WERI-Rb-1 (cell line): ENCODE measurements around the gene AP1B1.
"Not testable (repeated sequence)": the region's sequence is repeated elsewhere in the genome, so short reads cannot be mapped to it uniquely, and the experiment has no call there.

Experiments
- DNase-seq: peaks from one replicate; pipeline ENCODE4 v3.0.0-alpha.2; 2020
- H3K27ac ChIP-seq: fragments of 250-450 bp; sonication (Bioruptor Pico); 2 replicates; pipeline ENCODE4 v1.5.1; 2020; ENCODE audit warnings: mild to moderate bottlenecking, moderate library complexity
- H3K27me3 ChIP-seq: fragments of 250-450 bp; sonication (Bioruptor Pico); 2 replicates; pipeline ENCODE4 v1.5.1; 2021; ENCODE audit warnings: mild to moderate bottlenecking, low read depth, moderate library complexity; ENCODE audit not compliant: insufficient read depth, severe bottlenecking
- H3K36me3 ChIP-seq: fragments of 250-450 bp; sonication (Bioruptor Pico); 2 replicates; pipeline ENCODE4 v1.5.1; 2020; ENCODE audit warnings: mild to moderate bottlenecking, moderate library complexity
- H3K4me3 ChIP-seq: 2 replicates; pipeline ENCODE4 v1.5.1; 2011; ENCODE audit warnings: low read depth, mild to moderate bottlenecking, control low read depth, low read length
- H3K9me3 ChIP-seq: fragments of 250-450 bp; sonication (Bioruptor Pico); 2 replicates; pipeline ENCODE4 v1.5.1; 2021; ENCODE audit warnings: mild to moderate bottlenecking, moderate library complexity; ENCODE audit not compliant: severe bottlenecking
- TF ChIP-seq, protein P1 (sequence below): IDR thresholded peaks from 2 replicates; pipeline ENCODE4 v1.5.1; 2011; ENCODE audit warnings: low read depth, mild to moderate bottlenecking, control low read depth, inconsistent platforms, low read length

Gene AP1B1

DNA sequence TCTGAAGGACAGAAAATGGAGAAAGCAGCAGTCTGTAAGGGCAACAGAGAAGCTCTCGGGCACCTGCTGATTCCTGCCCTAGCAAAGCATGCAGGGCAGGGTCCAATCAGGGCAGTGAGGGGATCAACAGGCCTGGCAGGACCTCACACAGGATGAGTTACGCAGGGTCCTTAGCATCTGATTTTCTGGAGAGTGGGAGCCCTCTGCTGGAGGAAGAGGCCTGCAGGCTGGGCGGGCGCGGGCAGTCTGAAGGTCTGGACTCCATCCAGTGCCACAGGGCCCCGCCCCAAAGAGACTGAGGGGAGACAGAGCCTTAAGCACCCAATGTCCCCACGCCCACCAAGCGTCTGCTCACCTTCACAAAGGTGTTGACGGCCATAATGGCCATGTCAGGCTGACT, 28.9 kb downstream of the AP1B1 start:
- H3K27ac ChIP-seq, result no peak overlapping the region
- no peaks in the 10 kb centered on the region for H3K27me3 ChIP-seq
- TF ChIP-seq, protein P1, sequence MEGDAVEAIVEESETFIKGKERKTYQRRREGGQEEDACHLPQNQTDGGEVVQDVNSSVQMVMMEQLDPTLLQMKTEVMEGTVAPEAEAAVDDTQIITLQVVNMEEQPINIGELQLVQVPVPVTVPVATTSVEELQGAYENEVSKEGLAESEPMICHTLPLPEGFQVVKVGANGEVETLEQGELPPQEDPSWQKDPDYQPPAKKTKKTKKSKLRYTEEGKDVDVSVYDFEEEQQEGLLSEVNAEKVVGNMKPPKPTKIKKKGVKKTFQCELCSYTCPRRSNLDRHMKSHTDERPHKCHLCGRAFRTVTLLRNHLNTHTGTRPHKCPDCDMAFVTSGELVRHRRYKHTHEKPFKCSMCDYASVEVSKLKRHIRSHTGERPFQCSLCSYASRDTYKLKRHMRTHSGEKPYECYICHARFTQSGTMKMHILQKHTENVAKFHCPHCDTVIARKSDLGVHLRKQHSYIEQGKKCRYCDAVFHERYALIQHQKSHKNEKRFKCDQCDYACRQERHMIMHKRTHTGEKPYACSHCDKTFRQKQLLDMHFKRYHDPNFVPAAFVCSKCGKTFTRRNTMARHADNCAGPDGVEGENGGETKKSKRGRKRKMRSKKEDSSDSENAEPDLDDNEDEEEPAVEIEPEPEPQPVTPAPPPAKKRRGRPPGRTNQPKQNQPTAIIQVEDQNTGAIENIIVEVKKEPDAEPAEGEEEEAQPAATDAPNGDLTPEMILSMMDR, result peak; percentile 94
- H3K9me3 ChIP-seq, result no peaks in the 10 kb centered on the region
- DNase-seq, result peak; percentile 88
- no peak overlapping the region for H3K4me3 ChIP-seq
- peaks cover 28% of the 10 kb centered on the region for H3K36me3 ChIP-seq

DNA sequence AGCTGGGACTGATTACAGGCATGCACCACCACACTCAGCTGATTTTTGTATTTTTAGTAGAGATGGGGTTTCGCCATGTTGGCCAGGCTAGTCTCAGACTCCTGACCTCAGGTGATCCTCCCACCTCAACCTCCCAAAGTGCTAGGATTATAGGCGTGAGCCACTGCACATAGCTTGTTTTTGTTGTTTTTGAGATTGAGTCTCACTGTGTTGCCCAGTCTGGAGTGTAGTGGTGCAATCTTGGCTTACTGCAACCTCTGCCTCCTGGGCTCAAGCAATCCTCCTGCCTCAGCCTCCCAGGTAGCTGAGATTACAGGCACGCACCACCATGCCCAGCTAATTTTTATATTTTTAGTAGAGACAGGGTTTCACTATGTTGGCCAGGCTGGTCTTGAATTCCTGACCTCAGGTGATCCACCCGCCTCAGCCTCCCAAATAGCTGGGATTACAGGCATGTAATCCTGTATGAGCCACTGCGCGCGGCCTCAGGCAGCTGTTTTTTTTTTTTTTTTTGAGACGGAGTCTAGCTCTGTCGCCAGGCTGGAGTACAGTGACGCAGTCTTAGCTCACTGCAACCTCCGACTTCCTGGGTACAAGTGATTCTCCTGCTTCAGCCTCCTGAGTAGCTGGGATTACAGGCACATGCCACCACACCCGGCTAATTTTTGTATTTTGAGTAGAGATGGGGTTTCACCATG, 31.0 kb downstream of the AP1B1 start:
- not testable (repeated sequence) for H3K4me3 ChIP-seq, H3K27me3 ChIP-seq, H3K9me3 ChIP-seq
- Histone ChIP-seq H3K27ac (peak overlapping the region; percentile 56), H3K36me3 (peaks cover 47% of the 10 kb centered on the region)
- DNase-seq, result peak; percentile 77

DNA sequence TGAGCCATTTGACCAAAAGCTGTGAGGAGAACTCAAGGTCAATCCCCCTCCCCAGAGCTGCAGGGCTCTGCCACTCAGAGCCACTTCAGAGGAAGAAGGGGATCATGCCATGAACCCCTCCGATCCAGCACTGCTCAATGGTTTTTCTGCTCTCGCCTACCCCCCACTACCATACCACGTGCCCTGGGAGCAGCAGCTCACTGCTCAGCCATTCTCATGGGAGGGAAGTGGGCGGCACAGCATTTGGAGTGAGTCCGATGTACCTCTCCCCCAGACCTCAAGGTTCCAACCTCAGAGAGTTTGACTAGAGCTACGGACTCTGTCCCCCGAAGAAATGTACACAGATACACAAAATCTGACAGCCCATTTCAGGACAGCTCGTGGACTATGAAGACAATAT, 34.5 kb downstream of the AP1B1 start:
- Histone ChIP-seq H3K36me3 (peaks cover 77% of the 10 kb centered on the region), H3K9me3 (no peaks in the 10 kb centered on the region), H3K27me3 (no peaks in the 10 kb centered on the region), H3K27ac (peak overlapping the region; percentile 71), H3K4me3 (no peak overlapping the region)
- TF ChIP-seq, protein P1, result no peak
- no peak for DNase-seq

DNA sequence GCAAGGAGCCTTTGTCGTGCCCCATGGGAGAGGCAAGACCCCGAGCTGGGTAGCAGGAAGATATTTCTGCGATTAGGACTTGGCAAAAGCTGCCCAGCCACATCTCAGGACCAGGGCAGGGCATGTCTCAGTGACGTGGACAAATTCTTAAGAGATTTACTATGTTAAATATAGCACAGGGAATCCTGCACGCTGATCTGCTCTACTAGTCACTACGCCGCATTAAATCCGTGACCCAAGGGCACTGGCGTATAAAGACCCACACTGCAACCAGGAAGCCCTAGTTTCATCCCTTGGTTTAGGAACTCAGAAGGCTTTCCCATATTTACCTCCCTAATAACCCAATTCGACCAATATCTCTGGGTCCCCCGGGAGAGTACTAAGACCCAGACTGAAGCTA, 35.1 kb downstream of the AP1B1 start:
- no peaks in the 10 kb centered on the region for H3K9me3 ChIP-seq
- TF ChIP-seq, protein P1, result no peak
- no peaks in the 10 kb centered on the region for H3K27me3 ChIP-seq
- H3K27ac ChIP-seq, result peak overlapping the region; percentile 71
- H3K36me3 ChIP-seq, result peaks cover 77% of the 10 kb centered on the region
- no peak overlapping the region; the same call in 1 of the 2 replicates for H3K4me3 ChIP-seq
- peak; percentile 62 for DNase-seq

DNA sequence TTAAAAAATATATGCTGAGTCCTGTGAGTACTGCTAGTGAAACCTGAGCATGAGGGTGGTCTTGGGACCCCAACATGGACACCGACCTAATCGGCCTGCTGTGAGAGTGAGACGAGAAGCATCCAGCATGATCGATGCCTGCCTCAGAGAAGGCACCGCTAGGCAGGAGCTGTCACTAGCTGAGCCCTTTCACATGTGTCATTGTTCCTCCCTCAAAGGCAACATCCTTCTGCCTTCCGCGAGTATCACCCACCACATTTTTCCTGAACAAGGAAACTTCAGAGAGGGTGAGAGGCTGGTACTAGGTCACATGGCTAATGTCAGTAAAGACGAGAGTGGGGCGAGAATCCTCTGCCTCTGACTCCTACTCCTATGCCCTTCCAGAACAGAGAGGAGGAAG, 35.6 kb downstream of the AP1B1 start:
- Histone ChIP-seq H3K36me3 (peaks cover 77% of the 10 kb centered on the region), H3K27me3 (no peaks in the 10 kb centered on the region), H3K27ac (peak overlapping the region; percentile 71), H3K4me3 (no peak overlapping the region), H3K9me3 (no peaks in the 10 kb centered on the region)
- TF ChIP-seq, protein P1, result no peak
- DNase-seq, result no peak

DNA sequence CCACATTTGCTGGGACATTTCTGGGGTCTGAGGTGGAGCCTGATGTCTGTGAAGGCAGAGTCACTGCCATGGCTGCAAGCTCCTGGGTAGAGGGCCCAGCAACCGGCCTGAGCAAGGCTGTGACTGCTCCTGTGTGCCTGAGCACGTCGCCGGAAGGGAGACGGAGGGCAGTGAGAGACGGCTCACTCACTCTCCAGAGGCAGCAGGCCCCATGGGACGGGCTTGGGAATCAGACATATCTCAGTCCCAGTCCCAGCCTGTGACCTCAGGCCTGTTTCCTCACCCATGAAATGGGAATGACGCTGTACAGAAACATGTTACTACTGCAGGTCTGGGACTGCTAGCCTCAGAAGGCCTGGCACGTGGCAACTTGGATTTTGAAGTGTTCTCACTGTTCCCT, 36.5 kb downstream of the AP1B1 start:
- no peak overlapping the region for H3K27ac ChIP-seq
- H3K9me3 ChIP-seq, result no peaks in the 10 kb centered on the region
- DNase-seq, result no peak
- H3K36me3 ChIP-seq, result peaks cover 78% of the 10 kb centered on the region
- no peaks in the 10 kb centered on the region for H3K27me3 ChIP-seq
- TF ChIP-seq, protein P1, result no peak
- no peak overlapping the region for H3K4me3 ChIP-seq
